Testis (tissue), 3 donors: ENCODE data around the gene CFAP20DC. TPM values are rescaled to one million over a fixed set of nuclear protein-coding genes. Genes with fewer than 3 reads are reported as not detected.

ENCODE experiments used
- DNase-seq: peaks from one replicate; pipeline ENCODE4 v3.0.0-alpha.2; 2019
- H3K27ac ChIP-seq, 2 donors: fragments of 200-600 bp; sonication (generic); one replicate each; pipeline ENCODE4 v1.5.1; 2019
- H3K27me3 ChIP-seq: fragments of 200-600 bp; sonication (generic); one replicate; pipeline ENCODE4 v1.5.1; 2019
- H3K36me3 ChIP-seq: fragments of 200-600 bp; sonication (generic); one replicate; pipeline ENCODE4 v1.5.1; 2017; ENCODE audit warnings: low read depth; ENCODE audit errors: missing control alignments
- H3K4me1 ChIP-seq: fragments of 200-600 bp; sonication (generic); one replicate; pipeline ENCODE4 v1.5.1; 2019
- H3K4me3 ChIP-seq, 2 donors: fragments of 200-600 bp; sonication (generic); one replicate each; pipeline ENCODE4 v1.5.1; 2017 to 2019
- H3K9me3 ChIP-seq: fragments of 200-600 bp; sonication (generic); one replicate; pipeline ENCODE4 v1.5.1; 2017
- POLR2A ChIP-seq: fragments of 450-650 bp; IDR thresholded peaks from one replicate; pipeline ENCODE4 v1.6.1; 2017; ENCODE audit warnings: antibody characterized with exemption, mild to moderate bottlenecking, moderate library complexity
- WGBS, 2 donors: methylation state at CpG; one replicate each; pipeline ENCODE4 v1.1.5; 2018; 5-methylcytosine and 5-hydroxymethylcytosine counted together
- intact Hi-C: fragments of 100-400 bp; cut with DNase I; formaldehyde crosslinking; loops from one replicate; pipeline ENCODE4 v1.15.1; 2023; ENCODE audit warnings: low total_unique reads
- polyA plus RNA-seq: library from polyadenylated mRNA; stranded (reverse); fragments of 350-450 nt; fragmentation: Illumina TruSeq; extraction: RNeasy Lipid Tissue Mini Kit (QIAGEN cat#74804); gene quantifications from one replicate; pipeline ENCODE4 v1.2.3, GENCODE V29; 2014; ENCODE audit warnings: low read depth, low replicate concordance; ENCODE audit not compliant: insufficient read depth
- total RNA-seq, 2 donors: library from RNA; depleted of rRNA; stranded (reverse); fragments of >200 nt; gene quantifications; one replicate each; pipeline ENCODE4 v1.2.3, GENCODE V29; 2016
- TF ChIP-seq, protein P1 (sequence below), 3 experiments: fragments of 450-650 bp in 2 of 3; fragments of 200-600 bp in 1 of 3; sonication (generic) in 1 of 3; IDR thresholded peaks; one replicate each; pipeline ENCODE4 v1.5.1; 2016 to 2019; ENCODE audit warnings: antibody characterized with exemption in 3 of 3, mild to moderate bottlenecking in 2 of 3, moderate library complexity in 1 of 3

CFAP20DC gene
- total and polyA plus RNA-seq, 3 donors from 2014 or later, result 24.5 to 62.8 (median 42.0) TPM

DNA sequence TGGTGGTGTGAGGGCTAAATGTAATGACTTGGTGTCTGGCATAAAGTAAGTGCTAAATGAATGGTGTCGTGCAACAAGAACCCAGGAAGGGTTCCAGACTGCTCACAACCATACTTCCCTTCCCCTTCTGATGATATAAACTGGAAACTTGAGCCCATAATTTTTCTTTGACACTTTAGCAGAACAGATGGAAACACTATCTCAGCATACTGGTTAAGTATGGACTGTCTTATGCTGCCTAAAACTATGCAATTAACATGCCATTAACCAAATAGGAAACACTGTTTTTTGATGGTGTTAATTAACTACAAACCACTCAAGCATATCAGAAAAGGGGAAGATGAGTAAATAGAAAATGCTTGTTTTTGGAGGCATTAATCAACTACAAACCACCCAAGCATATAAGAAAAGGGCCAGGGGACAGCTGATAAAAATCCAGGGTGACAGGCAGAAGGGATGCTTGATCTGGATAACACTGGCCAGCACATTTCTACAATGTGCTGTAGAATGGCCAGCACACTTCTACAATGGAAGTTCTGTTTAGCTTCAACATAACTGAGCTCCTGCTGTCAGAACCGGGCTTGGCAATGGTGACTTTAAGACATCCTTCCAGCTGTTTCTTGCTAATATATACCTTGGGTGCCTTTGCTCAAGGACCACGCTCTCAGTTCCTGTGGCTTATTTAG, 297.8 kb downstream of the CFAP20DC start:
- Histone ChIP-seq H3K27ac (no peak overlapping the region), H3K27me3 (no peaks in the 10 kb centered on the region), H3K4me3 (no peak overlapping the region), H3K4me1 (no peaks in the 10 kb centered on the region), H3K36me3 (no peaks in the 10 kb centered on the region), H3K9me3 (no peaks in the 10 kb centered on the region)
- intact Hi-C loops, result no loop called here
- WGBS, 2 donors, result 86% methylated on average over 3 of the region's 3 CpGs
- no peak for DNase-seq
- no peak for TF ChIP-seq POLR2A
- TF ChIP-seq, protein P1, sequence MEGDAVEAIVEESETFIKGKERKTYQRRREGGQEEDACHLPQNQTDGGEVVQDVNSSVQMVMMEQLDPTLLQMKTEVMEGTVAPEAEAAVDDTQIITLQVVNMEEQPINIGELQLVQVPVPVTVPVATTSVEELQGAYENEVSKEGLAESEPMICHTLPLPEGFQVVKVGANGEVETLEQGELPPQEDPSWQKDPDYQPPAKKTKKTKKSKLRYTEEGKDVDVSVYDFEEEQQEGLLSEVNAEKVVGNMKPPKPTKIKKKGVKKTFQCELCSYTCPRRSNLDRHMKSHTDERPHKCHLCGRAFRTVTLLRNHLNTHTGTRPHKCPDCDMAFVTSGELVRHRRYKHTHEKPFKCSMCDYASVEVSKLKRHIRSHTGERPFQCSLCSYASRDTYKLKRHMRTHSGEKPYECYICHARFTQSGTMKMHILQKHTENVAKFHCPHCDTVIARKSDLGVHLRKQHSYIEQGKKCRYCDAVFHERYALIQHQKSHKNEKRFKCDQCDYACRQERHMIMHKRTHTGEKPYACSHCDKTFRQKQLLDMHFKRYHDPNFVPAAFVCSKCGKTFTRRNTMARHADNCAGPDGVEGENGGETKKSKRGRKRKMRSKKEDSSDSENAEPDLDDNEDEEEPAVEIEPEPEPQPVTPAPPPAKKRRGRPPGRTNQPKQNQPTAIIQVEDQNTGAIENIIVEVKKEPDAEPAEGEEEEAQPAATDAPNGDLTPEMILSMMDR (IDR thresholded peaks at IDR 0.05), result no peak

DNA sequence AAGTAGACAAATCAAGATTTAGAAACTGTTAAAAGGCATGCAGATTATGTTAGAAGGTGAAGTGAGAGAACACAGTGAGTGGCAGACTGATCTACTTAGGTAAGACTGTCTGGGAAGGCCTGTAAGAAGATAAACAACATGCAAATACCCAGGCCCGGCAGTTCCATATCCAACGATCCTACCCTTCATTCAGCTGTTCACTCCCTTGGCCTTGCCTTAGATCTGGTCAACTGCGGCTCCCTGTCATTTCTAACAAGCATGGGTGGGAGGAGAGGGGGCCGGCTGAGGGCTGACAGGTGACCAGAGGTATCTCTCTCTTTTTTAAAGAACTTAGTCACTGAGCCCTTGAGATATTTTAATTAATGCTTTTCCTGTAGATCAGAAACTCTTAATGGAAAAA, 298.6 kb downstream of the CFAP20DC start:
- Histone ChIP-seq H3K9me3 (no peaks in the 10 kb centered on the region), H3K27ac (no peak overlapping the region), H3K36me3 (no peaks in the 10 kb centered on the region), H3K4me1 (no peaks in the 10 kb centered on the region), H3K4me3 (no peak overlapping the region), H3K27me3 (no peaks in the 10 kb centered on the region)
- DNase-seq, result no peak
- 58 to 68% methylated on average over 4 of the region's 4 CpGs for WGBS, 2 donors
- intact Hi-C loops, result no loop called here
- no peak for TF ChIP-seq POLR2A
- TF ChIP-seq, protein P1 (IDR thresholded peaks at IDR 0.05), result no peak

DNA sequence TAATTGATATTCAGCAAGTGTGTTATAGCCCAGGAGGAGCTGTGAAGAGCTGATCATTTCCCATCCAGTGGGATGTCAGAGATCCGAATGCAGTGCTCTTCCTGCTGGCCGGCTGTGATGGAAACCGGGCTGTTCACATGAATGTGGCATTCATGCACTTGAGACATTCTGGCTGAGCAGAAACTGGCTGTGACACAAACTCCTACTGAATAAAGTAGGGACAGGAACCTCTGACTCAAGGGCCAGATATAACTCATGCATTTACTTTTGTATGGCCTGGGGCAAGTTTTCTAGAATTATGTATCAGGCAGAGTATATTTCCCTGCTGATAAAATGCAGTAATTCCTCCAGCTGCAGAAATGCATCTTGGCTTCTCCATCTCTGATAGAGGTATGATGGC, 299.9 kb downstream of the CFAP20DC start:
- 62 to 89% methylated on average over 3 of the region's 3 CpGs for WGBS, 2 donors
- H3K27me3 ChIP-seq, result no peaks in the 10 kb centered on the region
- DNase-seq, result no peak
- no peak overlapping the region for H3K4me3 ChIP-seq
- H3K27ac ChIP-seq, result no peak overlapping the region
- intact Hi-C loops, result no loop called here
- no peaks in the 10 kb centered on the region for H3K9me3 ChIP-seq
- no peaks in the 10 kb centered on the region for H3K4me1 ChIP-seq
- no peaks in the 10 kb centered on the region for H3K36me3 ChIP-seq
- TF ChIP-seq POLR2A, result no peak

DNA sequence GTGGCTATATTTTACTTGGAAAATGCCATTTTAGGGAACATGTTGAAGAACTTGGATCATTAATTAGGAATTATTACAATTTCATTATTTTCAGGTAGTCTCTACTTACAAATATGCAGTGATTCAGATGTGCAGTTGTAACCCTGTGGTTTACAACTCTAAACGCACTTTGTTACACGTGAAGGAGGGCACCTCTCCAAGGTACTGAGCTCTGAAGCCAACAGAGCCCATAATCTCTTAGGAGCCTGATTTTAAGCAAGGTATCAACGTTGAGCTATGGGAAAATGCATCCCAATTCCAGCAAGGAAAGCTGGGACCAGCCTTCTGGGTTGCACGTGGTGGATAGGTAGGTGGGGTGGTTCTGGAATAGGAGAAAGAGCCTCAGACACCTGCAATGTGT, 301.8 kb downstream of the CFAP20DC start:
- Histone ChIP-seq H3K36me3 (no peaks in the 10 kb centered on the region), H3K4me3 (no peak overlapping the region), H3K9me3 (no peaks in the 10 kb centered on the region), H3K4me1 (no peaks in the 10 kb centered on the region), H3K27ac (no peak overlapping the region), H3K27me3 (no peaks in the 10 kb centered on the region)
- intact Hi-C loops, result no loop called here
- no peak for DNase-seq
- WGBS, 2 donors, result 52 to 58% methylated on average over 4 of the region's 4 CpGs
- TF ChIP-seq POLR2A, result no peak
- TF ChIP-seq, protein P1 (IDR thresholded peaks at IDR 0.05), result no peak

DNA sequence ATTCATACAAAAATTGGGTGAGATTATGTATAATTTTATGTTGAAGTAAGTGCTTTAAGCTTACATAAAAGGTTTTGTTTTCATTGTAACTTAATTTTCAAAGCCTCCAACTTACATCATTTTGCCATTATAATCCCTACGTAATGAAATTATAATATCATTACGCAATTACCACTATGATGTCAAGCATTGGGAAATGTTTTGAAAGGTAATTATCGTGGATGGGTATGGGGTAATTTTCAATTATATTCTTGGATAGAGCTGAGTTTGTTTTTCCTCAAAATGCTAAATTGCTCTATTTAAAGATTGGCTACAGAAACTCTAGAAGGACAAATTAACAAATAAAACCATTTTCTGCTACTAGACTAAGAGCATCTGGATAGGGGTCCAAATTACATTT, 303.1 kb downstream of the CFAP20DC start:
- Histone ChIP-seq H3K4me3 (no peak overlapping the region), H3K4me1 (no peaks in the 10 kb centered on the region), H3K36me3 (no peaks in the 10 kb centered on the region), H3K9me3 (no peaks in the 10 kb centered on the region), H3K27me3 (no peaks in the 10 kb centered on the region), H3K27ac (no peak overlapping the region)
- DNase-seq, result no peak
- intact Hi-C loops, result no loop called here
- no peak for TF ChIP-seq POLR2A
- TF ChIP-seq, protein P1 (IDR thresholded peaks at IDR 0.05), result no peak
- WGBS, 2 donors, result 95 to 97% methylated on average over 3 of the region's 3 CpGs
